ENCODE data around the gene C18orf63.
"Not testable (repeated sequence)": the region's sequence is repeated elsewhere in the genome, so short reads cannot be mapped to it uniquely, and the experiment has no call there.

C18orf63 gene

DNA sequence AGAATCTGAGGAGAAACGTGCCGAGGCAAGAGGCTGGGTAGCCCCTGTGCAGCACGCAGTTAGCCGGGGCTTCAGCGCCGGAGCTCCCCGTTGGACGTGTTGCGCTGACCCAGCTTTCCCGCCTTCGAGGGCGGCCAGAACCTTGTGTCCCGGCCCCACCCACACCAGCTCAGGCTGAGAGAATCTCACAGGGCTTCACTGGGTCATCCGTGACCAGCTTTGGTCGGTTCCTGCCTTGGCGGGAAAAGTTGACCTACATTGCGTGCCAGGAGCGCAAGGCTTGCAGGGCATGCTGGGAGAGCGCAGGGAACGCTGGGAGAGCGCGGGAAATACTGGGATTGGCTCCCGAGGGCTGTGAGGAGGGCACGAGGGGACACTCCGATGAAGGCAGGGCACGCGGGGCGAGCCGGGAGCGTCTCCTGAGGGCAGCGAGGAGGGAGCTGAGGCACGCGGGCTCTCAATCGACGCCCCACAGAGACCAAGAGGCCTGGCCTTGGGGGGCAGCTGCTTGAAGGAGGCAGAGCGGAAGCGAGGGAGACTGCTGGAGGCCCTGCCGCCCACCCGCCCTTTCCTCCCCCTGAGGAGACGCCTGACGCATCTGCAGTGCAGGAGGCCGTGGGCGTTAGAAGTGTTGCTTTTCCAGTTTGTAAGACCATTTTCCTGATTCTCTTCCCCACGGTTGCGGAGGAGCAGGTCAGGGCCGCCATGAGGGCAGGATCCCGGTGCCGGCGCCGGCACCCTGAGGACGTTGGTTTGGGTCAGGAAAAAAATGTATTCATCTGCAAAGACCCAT lies at the start of gene C18orf63:
C18orf63 (plus strand) TSS at position 376 of the 793 bp plus-strand sequence. CDS start 2,027 bp downstream, outside the sequence.
- in situ Hi-C loops (cut with HindIII; ENCODE audit: low sequenced_read_pairs), result no loop called here

DNA sequence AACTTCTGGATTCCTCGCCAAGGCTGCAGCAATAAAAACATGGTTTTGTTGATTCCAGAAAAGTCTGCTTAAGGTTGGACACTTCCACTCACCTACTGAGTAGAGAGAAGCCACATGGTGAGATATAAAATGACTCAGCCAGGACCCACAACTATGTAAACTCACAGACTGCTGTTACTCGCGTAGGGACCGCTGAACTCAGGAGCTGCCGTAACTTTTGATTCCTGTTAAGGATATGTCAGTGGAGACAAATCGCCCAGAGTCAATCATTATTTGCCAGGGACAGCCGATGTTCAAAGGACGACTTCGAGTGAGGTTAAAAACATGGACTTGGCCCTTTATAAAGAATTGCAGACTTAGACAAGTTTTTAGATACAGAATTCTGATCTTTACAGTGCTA lies 49.5 kb upstream of the C18orf63 start:
- in situ Hi-C loops (cut with HindIII; ENCODE audit: low sequenced_read_pairs), result no loop called here

DNA sequence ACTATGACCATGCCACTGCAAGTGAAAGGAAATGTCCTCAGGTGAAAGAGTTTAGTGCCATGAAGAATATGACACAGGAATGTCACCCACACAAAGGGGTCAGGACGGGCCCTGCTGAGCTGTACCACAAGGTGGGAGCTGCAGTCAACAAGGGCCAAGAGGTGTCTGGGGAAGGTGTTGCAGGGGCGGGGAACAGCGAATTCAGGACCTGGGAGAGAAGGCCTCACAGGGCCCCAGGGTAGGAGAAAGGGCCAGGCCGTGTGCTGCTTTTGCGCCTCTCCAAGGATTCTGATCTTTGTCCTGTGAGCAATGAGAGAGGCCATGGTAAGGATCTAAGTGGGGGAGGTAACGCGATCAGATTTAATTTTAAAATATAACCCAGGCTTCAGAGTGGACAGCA lies 47.5 kb upstream of the C18orf63 start:
- in situ Hi-C loops (cut with HindIII; ENCODE audit: low sequenced_read_pairs), result no loop called here

DNA sequence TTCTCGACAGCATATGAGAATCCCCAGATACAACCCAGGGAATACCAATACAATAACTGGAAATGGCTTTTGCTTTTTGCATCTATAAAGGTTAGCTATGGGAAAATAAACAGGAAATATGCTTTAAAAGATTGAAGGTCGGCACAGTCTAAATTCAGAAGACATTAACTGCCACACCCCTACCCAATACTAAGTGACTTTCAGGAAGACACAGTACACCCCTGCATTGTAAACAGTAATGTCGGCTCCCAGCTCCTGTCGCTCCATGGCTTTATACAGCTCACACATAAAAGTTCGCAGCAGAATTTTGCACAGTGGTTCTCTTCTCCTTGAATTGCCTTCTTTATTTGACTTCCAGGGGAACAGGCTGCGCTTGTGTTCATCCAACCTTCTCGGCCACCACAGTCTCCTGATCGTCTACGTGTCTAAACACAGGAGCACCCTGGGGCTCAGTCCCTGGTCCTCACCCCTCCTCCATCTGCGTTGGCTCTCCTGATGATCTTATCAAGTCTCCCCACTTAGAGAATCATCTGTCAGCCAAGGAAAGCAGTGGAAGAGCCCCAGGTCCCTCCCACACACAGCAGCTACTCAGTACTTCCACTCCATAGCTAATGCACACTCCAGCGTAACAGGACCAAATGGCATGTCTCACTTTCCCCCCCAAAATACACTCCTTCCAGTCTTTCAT lies 46.6 kb upstream of the C18orf63 start:
- in situ Hi-C loops (cut with HindIII; ENCODE audit: low sequenced_read_pairs), result no loop called here

DNA sequence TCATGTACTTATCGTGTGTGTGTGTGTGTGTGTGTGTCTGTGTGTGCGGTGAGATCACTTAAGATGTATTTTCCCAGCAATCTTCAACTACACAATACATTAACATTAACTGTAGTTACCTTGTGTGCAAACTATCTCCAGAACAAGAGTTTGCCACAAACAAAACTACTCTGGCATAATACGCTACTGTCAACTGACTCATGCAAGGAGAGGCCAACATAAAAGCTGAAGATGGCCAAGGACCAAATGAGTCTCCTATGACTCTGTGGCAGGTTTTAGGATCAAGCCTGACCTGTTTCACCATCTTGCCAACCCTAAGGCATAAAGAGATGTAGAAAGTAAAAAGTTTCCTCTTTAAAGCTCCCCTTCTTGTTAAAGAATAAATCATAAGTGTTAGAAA lies 44.0 kb upstream of the C18orf63 start:
- in situ Hi-C loops (cut with HindIII; ENCODE audit: low sequenced_read_pairs), result no loop called here

DNA sequence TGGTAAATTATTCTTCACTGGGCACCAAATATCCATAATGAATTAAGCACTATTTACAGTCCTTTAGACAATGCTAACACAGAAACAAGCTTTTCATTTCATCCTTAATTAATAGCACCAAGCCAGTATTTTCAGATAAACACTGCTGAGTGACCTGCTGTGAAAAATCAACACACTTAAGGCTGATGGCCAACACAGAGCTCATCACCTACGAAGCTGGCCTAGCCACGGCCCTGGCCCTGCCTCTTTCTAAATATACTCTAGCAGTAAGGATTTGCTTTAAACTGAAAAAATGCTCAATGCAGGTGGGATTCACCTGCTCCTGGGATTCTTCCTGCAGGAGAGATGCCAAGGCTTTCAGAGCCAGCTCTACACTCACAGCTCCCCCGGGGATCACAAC lies 42.2 kb upstream of the C18orf63 start:
- in situ Hi-C loops (cut with HindIII; ENCODE audit: low sequenced_read_pairs), result no loop called here

DNA sequence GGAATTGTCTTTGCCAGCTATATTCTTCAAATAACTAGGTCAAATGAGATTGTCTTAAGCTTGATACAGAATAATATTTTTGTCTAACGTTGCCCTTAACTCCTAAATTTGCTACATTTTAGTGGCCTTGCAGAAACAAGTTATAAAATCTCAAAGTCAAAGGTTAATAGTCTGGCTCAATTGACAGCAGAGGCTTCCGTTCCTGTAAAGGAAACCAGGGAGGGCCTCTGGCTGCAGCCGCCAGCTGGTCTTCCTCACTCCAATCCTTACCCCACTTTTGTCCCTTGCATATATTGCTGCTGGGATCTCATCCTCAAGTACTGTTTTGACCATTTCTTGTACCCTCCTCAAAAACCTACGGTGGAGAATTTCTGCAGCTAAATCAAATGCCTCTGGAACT lies 40.9 kb upstream of the C18orf63 start:
- in situ Hi-C loops (cut with HindIII; ENCODE audit: low sequenced_read_pairs), result no loop called here

DNA sequence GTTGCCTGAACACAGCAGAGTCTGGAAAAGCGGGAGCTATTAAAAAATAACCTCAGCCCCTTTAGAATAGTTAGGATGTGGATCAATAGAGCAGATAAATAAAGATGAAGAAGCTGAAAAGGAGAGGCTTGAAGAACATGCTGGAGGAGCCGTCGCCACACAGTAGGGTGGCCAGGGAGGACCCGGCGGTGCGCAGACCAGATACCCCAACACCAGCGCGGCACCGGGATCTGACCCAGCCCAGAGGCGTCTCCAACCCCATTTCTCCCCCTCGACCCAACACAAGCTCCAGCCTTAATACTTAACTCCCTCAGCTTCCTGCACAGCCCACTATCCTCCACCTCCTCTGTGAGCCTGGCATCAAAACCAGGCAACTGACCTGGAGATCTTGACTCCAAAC lies 39.9 kb upstream of the C18orf63 start:
- in situ Hi-C loops (cut with HindIII; ENCODE audit: low sequenced_read_pairs), result no loop called here

DNA sequence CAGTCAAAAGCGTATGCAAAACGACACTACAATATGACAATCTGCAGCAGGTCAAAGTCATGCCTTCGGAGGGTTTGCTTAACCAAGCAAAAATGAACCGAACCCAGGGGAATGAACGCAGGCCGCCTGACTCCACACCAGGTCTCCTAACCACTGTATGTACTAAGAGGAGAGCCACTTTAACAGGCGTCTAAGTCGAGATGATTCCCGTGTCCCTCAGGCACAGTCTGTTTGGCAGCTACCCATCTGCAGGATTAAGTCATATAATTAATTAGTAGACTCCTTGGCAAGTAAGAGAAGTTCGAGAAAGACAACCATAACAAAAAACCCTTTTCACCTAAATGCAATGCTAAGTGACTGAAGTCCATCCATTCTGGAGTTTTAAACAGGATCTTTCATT lies 39.0 kb upstream of the C18orf63 start:
- in situ Hi-C loops (cut with HindIII; ENCODE audit: low sequenced_read_pairs), result no loop called here

DNA sequence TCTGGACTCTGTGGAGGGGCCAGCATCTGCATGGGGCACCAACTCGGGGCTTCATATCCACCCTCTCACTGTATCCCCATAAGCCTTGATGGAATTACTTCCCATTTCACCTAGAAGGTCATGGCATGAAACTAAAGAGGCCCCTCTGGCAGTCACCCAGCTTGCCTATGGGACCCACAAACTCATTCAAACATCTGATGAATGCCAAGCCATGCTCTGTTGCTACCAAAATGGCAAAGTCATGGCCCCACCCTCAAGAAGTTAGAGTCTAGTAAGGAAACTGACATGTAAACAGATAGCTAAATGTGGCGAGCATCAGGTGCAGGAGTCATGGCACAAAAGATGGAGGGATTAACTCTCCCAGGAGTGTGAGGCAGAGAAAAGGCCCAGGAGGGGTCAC lies 38.3 kb upstream of the C18orf63 start:
- in situ Hi-C loops (cut with HindIII; ENCODE audit: low sequenced_read_pairs), result no loop called here

DNA sequence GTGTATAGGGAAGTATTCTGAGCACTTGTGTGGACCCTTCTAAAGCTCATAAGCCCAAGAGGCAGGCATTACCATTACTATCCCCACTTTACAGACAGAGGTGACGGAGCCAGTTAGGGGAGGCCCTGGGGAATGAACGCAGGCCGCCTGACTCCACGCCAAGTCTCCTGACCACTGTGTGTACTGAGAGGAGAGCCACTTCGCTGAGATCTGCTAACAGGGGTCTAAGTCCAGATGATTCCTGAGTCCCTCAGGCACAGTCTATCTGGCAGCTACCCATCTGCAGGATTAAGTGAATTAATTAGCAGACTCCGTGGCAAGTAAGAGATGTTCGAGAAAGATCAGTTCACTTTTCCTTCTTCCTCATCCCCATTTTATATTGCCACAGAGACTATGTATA lies 37.6 kb upstream of the C18orf63 start:
- in situ Hi-C loops (cut with HindIII; ENCODE audit: low sequenced_read_pairs), result no loop called here

DNA sequence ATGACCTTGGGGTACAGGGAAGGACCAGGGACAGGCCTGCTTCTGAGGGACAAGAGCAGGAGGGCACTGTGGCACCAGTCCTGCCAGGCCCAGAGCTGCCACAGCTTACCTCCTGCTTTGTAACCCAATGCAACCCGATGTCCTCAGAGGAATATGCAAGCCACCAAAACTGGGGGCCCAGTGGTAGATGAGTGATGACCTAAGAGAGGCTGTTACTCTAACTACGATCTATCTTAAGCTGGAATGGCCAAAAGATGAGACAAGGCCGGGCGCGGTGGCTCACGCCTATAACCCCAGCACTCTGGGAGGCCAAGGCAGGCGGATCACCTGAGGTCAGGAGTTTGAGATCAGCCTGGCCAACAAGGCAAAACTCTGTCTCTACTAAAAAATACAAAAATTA lies 36.7 kb upstream of the C18orf63 start:
- in situ Hi-C loops (cut with HindIII; ENCODE audit: low sequenced_read_pairs), result no loop called here

DNA sequence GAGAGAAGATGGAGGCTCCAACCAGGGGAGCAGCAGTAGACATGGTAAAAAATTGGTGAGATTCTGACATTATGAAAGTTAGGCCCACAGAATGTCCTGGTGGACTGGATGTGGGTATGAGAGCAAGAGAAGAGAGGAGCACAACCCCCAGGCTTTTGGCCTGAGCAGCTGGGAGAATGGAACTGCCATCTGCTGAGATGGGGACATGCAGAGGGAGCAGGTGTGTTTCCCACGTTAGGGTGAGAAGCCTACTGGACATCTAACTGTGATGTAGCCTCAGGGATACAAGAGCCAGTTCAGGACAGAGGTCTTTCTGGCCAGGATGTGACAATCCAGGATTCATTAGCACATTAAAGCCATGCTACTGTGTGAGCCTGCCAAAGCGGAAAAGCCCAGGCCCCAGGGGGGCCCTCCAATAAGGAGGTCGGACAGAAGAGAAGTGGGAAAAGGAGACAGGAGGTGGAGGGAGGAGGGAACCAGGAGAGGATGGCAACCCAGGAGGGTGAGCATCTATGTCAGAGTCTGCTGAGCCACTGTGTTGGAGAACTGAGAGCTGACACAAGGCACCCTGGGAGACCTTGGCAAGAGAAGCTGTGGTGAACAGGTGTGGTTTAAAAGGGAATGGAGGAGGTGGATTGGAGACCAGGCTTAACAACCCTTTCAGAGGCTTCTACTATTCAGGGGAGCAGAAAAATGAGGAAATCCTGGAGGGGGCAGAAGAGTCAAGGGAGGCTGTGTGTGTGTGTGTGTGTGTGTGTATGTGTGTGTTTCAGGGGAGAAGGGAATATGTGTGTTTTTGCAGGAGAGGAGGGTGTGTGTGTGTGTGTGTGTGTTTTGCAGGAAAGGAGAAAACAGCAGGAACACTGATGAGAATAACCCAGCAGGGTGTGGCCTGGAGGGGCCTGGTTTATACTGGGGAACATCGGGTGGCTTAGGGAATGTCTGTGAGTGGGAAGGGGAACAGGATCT lies 34.3 kb upstream of the C18orf63 start:
- in situ Hi-C loops (cut with HindIII; ENCODE audit: low sequenced_read_pairs), result no loop called here

DNA sequence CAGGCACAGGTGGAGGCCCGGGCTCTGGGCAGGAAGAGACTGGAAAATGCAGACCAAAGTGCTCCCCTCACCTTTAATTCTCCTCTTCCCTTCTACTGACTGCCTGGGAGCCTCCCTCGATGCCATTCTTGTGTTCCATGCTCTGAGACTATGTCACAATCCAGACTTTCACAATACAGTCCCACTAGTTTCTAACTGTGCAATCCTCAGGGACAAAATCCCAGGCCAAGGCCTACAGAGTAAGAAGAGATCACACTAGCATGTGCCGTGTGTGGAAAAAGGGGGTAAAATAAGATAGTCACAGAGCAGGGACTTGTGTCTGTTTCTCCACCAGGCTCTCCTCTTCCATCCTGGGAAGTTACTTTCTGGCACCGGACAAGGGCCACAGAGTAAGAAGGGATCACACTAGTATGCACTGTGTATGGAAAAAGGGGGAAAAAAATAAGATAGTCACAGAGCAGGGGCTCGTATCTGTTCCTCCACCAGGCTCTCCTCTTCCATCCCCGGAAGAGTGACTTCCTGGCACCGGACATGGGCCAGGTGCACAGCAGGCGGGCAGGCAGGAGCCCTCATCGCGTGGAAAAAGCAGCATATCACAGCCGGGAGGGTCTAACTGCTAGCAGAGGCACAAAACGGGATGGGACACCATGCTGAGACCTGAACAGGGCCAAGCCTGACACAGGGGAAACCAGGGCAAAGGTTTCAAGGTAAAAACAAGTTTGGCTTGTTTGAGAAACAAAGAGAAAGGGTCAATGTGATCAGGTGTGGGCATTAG lies 33.5 kb upstream of the C18orf63 start:
- in situ Hi-C loops (cut with HindIII; ENCODE audit: low sequenced_read_pairs), result no loop called here

DNA sequence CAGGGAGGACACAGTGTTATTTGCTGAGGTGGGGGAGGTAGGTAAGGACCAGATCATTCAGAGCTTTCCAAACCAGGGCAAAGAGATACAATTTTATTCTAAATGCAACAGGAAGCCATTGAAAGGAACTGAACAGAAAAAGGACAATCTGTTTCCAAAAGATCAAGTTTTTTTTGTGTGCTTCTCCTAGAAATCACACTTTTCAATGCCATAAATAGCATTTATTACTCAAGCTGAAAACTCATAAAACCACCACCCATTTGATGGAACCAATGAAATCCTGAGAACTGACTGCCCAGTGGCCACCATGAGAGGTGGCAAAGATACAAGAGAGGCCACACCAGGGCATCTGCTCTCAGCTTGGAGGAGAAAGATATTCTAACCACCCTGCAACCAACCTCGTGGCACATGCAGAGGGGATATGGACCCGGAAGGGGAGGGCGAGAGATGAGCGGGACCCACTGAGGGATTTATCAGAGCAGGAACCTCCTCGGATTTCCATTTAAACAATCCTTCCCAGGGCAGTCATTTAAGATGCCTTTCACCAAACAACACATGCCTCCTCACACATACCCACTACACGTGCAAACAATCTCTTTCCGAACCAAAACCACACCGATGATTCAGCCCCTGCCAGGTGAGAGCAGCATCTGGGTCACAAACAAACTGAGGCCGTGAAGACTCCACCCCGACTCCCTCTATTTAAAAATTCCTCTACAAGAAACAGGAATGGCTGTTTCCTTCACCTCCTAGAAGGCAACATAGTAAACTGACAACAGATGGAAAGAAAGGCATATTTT lies 32.7 kb upstream of the C18orf63 start:
- in situ Hi-C loops (cut with HindIII; ENCODE audit: low sequenced_read_pairs), result no loop called here

DNA sequence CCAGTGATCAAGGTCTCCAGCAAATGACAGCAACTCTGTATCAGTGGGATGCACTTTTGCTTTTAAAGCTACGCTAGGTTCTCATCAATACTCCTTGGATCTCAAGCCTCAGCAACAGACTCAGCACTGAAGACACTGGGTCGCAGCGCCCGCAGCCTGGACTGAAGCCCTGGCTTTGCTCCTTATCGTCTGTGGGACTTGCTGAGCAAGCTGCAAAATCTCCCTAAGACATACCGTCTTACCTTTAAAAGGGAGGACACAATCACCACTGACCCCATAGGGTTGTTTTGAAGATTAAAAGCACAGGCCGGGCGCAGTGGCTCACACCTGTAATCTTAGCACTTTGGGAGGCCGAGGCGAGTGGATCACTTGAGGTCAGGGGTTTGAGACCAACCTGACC lies 32.0 kb upstream of the C18orf63 start:
- in situ Hi-C loops (cut with HindIII; ENCODE audit: low sequenced_read_pairs), result no loop called here

DNA sequence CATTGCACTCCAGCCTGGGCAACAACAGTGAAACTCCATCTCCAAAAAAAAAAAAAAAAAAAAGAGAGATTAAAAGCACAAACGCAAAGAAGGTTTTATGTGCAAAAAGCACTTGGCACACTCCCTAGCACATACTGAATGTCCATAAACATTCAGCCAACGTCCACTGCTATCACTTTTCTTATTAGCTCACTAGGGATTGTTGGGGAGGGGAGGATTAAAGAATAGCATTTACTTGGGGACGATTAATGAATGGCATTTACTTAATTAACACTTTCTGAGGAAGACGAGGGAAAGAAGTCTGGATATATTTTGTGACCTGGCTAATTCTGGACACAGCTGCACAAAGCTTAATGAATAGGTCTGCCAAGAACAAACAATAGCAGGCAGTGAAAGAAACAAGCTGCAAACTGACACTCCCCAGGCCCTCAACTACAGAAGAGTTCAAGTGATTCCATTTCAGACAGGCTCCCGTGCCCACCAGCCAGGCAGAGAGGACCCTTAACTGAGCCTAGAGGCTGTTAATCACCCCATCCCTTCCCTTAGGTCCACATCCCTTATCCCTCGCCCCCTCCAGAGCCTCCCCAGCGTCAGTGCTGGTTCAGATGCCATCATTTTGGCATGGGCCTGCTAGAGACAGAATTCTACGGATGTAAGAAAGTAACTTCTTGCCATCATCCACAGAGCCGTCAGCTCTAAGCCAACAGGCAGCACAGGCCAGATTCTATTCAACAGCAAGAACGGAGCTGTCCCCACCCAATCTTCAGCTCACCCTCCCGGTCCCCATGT lies 31.3 kb upstream of the C18orf63 start:
- in situ Hi-C loops (cut with HindIII; ENCODE audit: low sequenced_read_pairs), result no loop called here

DNA sequence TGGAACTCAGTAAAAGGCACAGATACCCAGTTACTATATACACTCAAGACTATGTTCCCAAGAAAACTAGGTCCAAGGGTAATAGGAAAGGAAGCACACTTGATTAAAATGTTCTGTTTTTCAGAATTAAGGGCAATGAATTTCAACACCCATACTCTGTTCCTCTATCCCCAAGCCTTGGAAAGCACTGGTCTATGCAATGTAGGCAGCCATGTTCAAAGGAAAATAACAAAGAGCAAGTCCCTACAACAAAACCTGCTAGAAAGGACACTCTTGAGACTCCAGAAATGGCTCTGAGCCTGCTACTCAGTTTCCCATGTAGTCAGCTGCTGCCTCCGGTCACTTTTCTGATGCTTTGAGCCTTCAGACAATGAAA lies 30.7 kb upstream of the C18orf63 start:
- in situ Hi-C loops (cut with HindIII; ENCODE audit: low sequenced_read_pairs), result no loop called here

DNA sequence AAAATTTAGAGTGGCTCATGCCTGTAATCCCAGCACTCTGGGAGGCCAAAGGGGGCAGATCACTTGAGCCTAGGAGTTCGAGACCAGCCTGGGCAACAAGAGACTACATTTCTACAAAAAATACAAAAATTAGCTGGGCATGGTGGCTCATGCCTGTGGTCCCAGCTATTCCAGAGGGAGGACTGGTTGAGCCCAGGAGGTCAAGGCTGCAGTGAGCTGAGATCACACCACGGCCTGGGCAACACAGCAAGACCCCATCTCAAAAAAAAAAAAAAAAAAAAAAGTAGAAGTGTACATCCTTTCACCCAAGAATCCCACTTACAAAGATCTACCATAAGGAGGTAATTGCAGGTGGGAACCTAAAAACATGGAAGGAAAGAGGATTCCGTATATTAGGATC lies 30.1 kb upstream of the C18orf63 start:
- in situ Hi-C loops (cut with HindIII; ENCODE audit: low sequenced_read_pairs), result not testable (repeated sequence)

All from DLD1 (cell line).